Smooth muscle cell (in vitro differentiated cells): Measurements from ENCODE around the gene ATF6. TPM values are rescaled to one million over a fixed set of nuclear protein-coding genes. Genes with fewer than 3 reads are reported as not detected.

Experiments used
- DNase-seq: peaks from one replicate; lab custom pipeline; 2025; ENCODE audit not compliant: unreplicated experiment; lab: John Stamatoyannopoulos, UW
- H2AFZ ChIP-seq: fragments of 200-600 bp; sonication (generic); 2 replicates; pipeline ENCODE4 v1.6.0; 2016; ENCODE audit warnings: antibody characterized with exemption, low read depth, mild to moderate bottlenecking
- H3F3A ChIP-seq: fragments of 200-600 bp; sonication (generic); 2 replicates; pipeline ENCODE4 v1.6.0; 2017; ENCODE audit warnings: antibody characterized with exemption, low read depth
- H3K27ac ChIP-seq: fragments of 200-600 bp; sonication (generic); 2 replicates; pipeline ENCODE4 v1.5.1; 2016; ENCODE audit warnings: low read depth, mild to moderate bottlenecking
- H3K27me3 ChIP-seq: fragments of 200-600 bp; sonication (generic); 2 replicates; pipeline ENCODE4 v1.6.1; 2016; ENCODE audit warnings: low read depth, mild to moderate bottlenecking
- H3K36me3 ChIP-seq: fragments of 200-600 bp; sonication (generic); 2 replicates; pipeline ENCODE4 v1.5.1; 2016; ENCODE audit warnings: low read depth
- H3K4me1 ChIP-seq: fragments of 200-600 bp; sonication (generic); 2 replicates; pipeline ENCODE4 v1.5.1; 2016; ENCODE audit warnings: low read depth
- H3K4me2 ChIP-seq: fragments of 200-600 bp; sonication (generic); 2 replicates; pipeline ENCODE4 v1.6.0; 2016; ENCODE audit warnings: mild to moderate bottlenecking
- H3K4me3 ChIP-seq: fragments of 200-600 bp; sonication (generic); 2 replicates; pipeline ENCODE4 v1.5.1; 2016; ENCODE audit warnings: mild to moderate bottlenecking
- H3K79me2 ChIP-seq: fragments of 200-600 bp; sonication (generic); 2 replicates; pipeline ENCODE4 v1.6.0; 2016; ENCODE audit warnings: low read depth, mild to moderate bottlenecking
- H3K9ac ChIP-seq: fragments of 200-600 bp; sonication (generic); 2 replicates; pipeline ENCODE4 v1.6.0; 2016; ENCODE audit warnings: low read depth
- H3K9me3 ChIP-seq: fragments of 200-600 bp; sonication (generic); replicated peaks from 2 replicates; pipeline ENCODE4 v1.5.1; 2016; ENCODE audit warnings: low read depth
- H4K20me1 ChIP-seq: fragments of 200-600 bp; sonication (generic); 2 replicates; pipeline ENCODE4 v1.6.0; 2016; ENCODE audit warnings: low read depth
- WGBS: methylation state at CpG from one replicate; pipeline ENCODE4 v1.1.7; 2016; ENCODE audit warnings: low lambda C conversion rate; 5-methylcytosine and 5-hydroxymethylcytosine counted together
- polyA plus RNA-seq: library from polyadenylated mRNA; unstranded; fragments of >200 nt; fragmentation: Nextera tagmentation; extraction: Ambion mirVana; gene quantifications from 2 replicates; pipeline ENCODE4 v1.2.1, GENCODE V29; 2016
- total RNA-seq: library from RNA; depleted of rRNA; stranded (reverse); fragments of >200 nt; gene quantifications from 2 replicates; pipeline ENCODE4 v1.2.3, GENCODE V29; 2014
- TF ChIP-seq, protein P1 (sequence below): fragments of 200-600 bp; sonication (generic); IDR thresholded peaks from 2 replicates; pipeline ENCODE4 v1.5.1; 2017; ENCODE audit warnings: borderline replicate concordance, mild to moderate bottlenecking, antibody characterized with exemption; ENCODE audit not compliant: insufficient read depth, poor library complexity, severe bottlenecking

ATF6 gene
- total and polyA plus RNA-seq, 2 experiments from 2014 or later = 7.8 to 22.9 TPM

- Histone ChIP-seq H3K4me1 (no peaks in the 10 kb centered on the region), H3K4me3 (no peak overlapping the region), H3K4me2 (no peak overlapping the region), H3K79me2 (no peaks in the 10 kb centered on the region), H3K9me3 (no peaks in the 10 kb centered on the region), H3K36me3 (no peaks in the 10 kb centered on the region), H3F3A (no peaks in the 10 kb centered on the region), H4K20me1 (no peaks in the 10 kb centered on the region), H3K27me3 (no peaks in the 10 kb centered on the region), H3K9ac (no peak overlapping the region), H3K27ac (no peak overlapping the region), H2AFZ (no peak overlapping the region)
- TF ChIP-seq, protein P1, sequence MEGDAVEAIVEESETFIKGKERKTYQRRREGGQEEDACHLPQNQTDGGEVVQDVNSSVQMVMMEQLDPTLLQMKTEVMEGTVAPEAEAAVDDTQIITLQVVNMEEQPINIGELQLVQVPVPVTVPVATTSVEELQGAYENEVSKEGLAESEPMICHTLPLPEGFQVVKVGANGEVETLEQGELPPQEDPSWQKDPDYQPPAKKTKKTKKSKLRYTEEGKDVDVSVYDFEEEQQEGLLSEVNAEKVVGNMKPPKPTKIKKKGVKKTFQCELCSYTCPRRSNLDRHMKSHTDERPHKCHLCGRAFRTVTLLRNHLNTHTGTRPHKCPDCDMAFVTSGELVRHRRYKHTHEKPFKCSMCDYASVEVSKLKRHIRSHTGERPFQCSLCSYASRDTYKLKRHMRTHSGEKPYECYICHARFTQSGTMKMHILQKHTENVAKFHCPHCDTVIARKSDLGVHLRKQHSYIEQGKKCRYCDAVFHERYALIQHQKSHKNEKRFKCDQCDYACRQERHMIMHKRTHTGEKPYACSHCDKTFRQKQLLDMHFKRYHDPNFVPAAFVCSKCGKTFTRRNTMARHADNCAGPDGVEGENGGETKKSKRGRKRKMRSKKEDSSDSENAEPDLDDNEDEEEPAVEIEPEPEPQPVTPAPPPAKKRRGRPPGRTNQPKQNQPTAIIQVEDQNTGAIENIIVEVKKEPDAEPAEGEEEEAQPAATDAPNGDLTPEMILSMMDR = no peak
- no peak for DNase-seq
Measured at GRCh38 chr1:161919229-161919628, 153.1 kb downstream of the ATF6 start.

DNA sequence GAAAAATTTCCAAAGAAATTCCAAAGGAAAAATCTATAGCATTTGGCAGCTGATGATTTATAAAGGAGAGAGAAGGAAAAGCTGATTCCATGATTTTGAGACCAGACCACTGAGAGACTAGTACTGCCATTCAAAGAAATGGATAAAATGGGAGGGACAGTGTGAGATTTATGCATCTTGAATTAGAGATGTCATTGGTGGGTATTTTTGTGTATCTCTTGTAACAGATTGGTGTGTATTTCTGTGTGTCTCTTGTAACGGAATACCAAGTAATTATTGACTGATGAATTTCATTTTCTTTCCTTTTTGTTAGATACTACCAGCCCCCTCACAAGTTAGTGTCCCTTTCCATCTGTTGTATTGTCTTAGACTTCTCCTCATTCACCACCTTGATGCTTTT is 155.4 kb downstream of the ATF6 start:
- Histone ChIP-seq H3K4me3 (no peak overlapping the region), H3K9ac (no peak overlapping the region), H3K4me2 (no peak overlapping the region), H3F3A (no peaks in the 10 kb centered on the region), H3K79me2 (no peaks in the 10 kb centered on the region), H3K27me3 (no peaks in the 10 kb centered on the region), H3K4me1 (no peaks in the 10 kb centered on the region), H3K27ac (no peak overlapping the region), H3K9me3 (no peaks in the 10 kb centered on the region), H2AFZ (no peak overlapping the region), H3K36me3 (no peaks in the 10 kb centered on the region), H4K20me1 (no peaks in the 10 kb centered on the region)
- WGBS = 96% methylated on average over 1 of the region's 1 CpG
- TF ChIP-seq, protein P1 = no peak
- no peak for DNase-seq

- H3K36me3 ChIP-seq = no peaks in the 10 kb centered on the region
- no peaks in the 10 kb centered on the region for H3F3A ChIP-seq
- TF ChIP-seq, protein P1 = no peak
- H3K9me3 ChIP-seq = no peaks in the 10 kb centered on the region
- H3K4me2 ChIP-seq = no peak overlapping the region
- no peak overlapping the region for H3K4me3 ChIP-seq
- H4K20me1 ChIP-seq = no peaks in the 10 kb centered on the region
- no peaks in the 10 kb centered on the region for H3K4me1 ChIP-seq
- no peak overlapping the region for H2AFZ ChIP-seq
- no peaks in the 10 kb centered on the region for H3K79me2 ChIP-seq
- 48% methylated on average over 1 of the region's 1 CpG for WGBS
- DNase-seq = no peak
- no peak overlapping the region for H3K9ac ChIP-seq
- H3K27me3 ChIP-seq = no peaks in the 10 kb centered on the region
- no peak overlapping the region for H3K27ac ChIP-seq
Measured at GRCh38 chr1:161921990-161922389, 155.9 kb downstream of the ATF6 start.

DNA sequence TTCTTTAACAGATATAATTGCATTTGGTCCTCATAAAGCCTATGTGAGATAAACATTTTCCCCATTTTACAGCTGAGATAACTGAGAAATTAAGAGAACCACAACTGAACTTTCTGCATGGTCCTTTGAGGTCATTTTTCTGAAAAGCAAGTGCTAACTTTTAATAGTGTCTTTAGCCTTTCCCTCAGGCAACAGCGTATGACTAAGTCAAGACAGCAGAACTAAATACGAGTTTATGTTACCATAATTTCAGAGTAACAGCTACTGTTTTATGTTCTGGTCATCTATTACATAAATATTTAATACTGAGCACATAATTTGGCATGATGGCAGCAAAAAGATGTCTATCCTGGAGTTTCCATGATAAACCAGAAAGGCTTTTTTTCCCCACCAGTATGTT is 161.9 kb downstream of the ATF6 start:
- TF ChIP-seq, protein P1 = no peak
- Histone ChIP-seq H3K9ac (no peak overlapping the region), H3K9me3 (no peaks in the 10 kb centered on the region), H3K4me3 (no peak overlapping the region), H3K79me2 (no peaks in the 10 kb centered on the region), H3K27me3 (no peaks in the 10 kb centered on the region), H2AFZ (no peak overlapping the region), H3K4me2 (no peak overlapping the region), H3K4me1 (no peaks in the 10 kb centered on the region), H3K27ac (no peak overlapping the region), H3K36me3 (no peaks in the 10 kb centered on the region), H3F3A (no peaks in the 10 kb centered on the region), H4K20me1 (no peaks in the 10 kb centered on the region)
- no peak for DNase-seq
- WGBS = 79% methylated on average over 2 of the region's 2 CpGs
